ENCODE measurements around the gene HIGD1B. TPM values are rescaled to one million over a fixed set of nuclear protein-coding genes. Genes with fewer than 3 reads are reported as not detected.

Gene HIGD1B
- total RNA-seq, 2 experiments from 2014 or later = not detected

Other genes starting within 250 kb of the HIGD1B start
- under 1 TPM; 0.16 to 0.26 TPM for gene MEIOC, start 191.4 kb upstream of the HIGD1B start, total RNA-seq
- gene CCDC43, start 158.1 kb upstream of the HIGD1B start, total RNA-seq = 10 to 100 TPM; 24.0 to 26.3 TPM
- gene DBF4B, start 139.2 kb upstream of the HIGD1B start, total RNA-seq = 10 to 100 TPM; 35.1 to 36.4 TPM
- gene ADAM11, start 88.9 kb upstream of the HIGD1B start, total RNA-seq = under 1 TPM; 0.24 to 0.39 TPM
- gene GJC1, start 17.6 kb upstream of the HIGD1B start, total RNA-seq = 1 to 10 TPM; 1.6 to 2.2 TPM
- gene EFTUD2, start 51.6 kb downstream of the HIGD1B start, total RNA-seq = 100 to 1,000 TPM; 148 to 156 TPM
- gene GFAP, start 67.6 kb downstream of the HIGD1B start, total RNA-seq = not detected
- gene KIF18B, start 99.9 kb downstream of the HIGD1B start, total RNA-seq = 100 to 1,000 TPM; 104 to 113 TPM
- under 1 TPM; 0.34 to 0.68 TPM for gene C1QL1, start 120.4 kb downstream of the HIGD1B start, total RNA-seq
- 10 to 100 TPM; 32.9 to 33.7 TPM for gene DCAKD, start 203.7 kb downstream of the HIGD1B start, total RNA-seq
- gene NMT1, start 213.4 kb downstream of the HIGD1B start, total RNA-seq = 100 to 1,000 TPM; 125 to 143 TPM